ENCODE data around the gene LRRC32.

LRRC32 gene

DNA sequence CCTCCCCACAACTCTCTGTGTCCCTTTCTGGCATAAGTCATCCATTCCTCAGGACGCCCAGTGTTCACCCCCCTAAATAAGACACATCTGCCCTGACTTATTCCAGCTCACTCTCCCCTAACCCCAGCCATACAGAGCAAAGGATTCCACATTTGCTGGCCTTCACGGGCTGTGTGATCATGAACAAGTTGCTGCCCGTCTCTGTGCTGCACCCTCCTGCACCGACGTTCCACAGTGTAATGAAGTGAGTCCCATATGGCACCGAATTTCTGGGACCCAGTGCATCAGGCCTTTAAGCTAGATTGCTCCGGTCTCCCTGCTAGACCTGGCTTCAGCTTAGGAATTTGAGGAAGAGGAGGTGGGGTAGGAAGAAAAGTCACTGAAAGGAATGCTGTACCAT, 22.4 kb upstream of the LRRC32 start:
- DNase-seq (ENCODE audit: low read depth) = no peak
- no peak overlapping the region for H3K4me3 ChIP-seq (ENCODE audit: low read length)
- TF ChIP-seq, protein P1, sequence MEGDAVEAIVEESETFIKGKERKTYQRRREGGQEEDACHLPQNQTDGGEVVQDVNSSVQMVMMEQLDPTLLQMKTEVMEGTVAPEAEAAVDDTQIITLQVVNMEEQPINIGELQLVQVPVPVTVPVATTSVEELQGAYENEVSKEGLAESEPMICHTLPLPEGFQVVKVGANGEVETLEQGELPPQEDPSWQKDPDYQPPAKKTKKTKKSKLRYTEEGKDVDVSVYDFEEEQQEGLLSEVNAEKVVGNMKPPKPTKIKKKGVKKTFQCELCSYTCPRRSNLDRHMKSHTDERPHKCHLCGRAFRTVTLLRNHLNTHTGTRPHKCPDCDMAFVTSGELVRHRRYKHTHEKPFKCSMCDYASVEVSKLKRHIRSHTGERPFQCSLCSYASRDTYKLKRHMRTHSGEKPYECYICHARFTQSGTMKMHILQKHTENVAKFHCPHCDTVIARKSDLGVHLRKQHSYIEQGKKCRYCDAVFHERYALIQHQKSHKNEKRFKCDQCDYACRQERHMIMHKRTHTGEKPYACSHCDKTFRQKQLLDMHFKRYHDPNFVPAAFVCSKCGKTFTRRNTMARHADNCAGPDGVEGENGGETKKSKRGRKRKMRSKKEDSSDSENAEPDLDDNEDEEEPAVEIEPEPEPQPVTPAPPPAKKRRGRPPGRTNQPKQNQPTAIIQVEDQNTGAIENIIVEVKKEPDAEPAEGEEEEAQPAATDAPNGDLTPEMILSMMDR (conservative IDR thresholded peaks at IDR 0.05; ENCODE audit: low read depth, low read length) = no peak

DNA sequence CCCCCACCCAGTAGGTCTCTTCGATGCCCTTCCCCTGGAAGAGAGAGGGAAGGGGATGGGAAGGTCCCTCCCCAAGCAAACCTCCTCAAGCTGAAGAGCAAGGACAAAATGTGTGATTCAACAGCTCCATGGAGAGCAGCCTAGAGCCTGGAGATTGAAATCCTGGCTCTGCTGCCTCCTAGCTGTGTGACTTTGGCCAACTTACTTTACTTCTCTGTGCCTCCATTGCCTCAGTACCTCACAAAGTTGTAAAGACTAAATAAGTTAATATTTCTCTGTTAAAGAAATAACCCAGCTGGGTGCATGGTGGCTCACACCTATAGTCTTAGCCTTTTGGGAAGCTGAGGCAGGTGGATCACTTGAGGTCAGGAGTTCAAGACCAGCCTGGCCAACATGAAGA, 21.1 kb upstream of the LRRC32 start:
- H3K4me3 ChIP-seq (ENCODE audit: low read length) = no peak overlapping the region
- no peak for DNase-seq (ENCODE audit: low read depth)
- TF ChIP-seq, protein P1 (conservative IDR thresholded peaks at IDR 0.05; ENCODE audit: low read depth, low read length) = no peak

GRCh38 chr11:76690736-76691135, 20.2 kb upstream of the LRRC32 start:
- no peak overlapping the region for H3K4me3 ChIP-seq (ENCODE audit: low read length)

DNA sequence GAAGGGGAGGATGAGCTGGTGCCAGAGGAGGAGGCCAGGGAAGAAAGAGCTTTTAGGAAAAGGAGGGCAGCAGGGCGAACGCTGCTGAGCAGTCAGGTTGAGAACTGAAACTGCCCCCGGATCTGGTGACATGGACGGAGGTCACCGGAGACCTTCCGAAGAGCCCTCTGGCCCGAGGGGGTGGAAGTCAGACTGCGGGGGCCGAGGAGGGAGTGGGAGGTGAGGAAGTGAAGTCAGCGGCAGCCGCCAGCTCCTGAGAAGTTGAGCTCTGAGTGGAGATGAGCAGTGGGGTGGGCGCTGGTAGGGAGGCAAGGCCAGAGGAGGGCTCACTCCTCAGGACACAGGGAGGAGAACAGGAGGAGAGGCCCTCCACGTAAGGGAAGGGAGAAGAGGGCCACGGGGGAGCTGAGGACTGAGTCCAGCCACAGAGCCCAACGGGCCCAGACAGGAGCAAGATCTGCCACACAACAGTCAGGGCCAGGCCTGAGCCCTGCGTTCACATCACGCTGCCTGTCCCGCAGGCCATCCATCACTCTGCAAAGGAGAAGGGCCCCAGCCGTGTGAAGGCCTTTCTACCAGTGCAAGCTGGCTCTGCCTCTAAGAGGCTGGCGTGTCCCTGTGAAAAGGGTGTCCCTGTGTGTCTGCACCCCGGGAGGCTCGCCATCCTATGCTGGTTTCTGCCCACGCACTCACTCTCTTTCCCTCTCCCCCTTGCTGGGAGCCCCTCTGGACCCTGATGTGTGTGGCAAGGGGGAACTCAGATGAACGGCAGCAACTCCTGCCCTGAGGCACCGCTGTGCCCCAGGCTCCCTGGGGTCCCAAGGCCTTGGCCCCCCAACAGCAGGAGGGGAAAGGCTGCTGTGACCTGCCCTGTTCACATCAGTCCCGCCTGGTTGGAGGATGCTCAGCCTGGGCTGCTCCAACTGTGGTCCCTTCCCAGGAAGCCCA, 19.0 kb upstream of the LRRC32 start:
- TF ChIP-seq, protein P1 (conservative IDR thresholded peaks at IDR 0.05; ENCODE audit: low read depth, low read length) = no peak
- DNase-seq (ENCODE audit: low read depth) = no peak
- no peak overlapping the region for H3K4me3 ChIP-seq (ENCODE audit: low read length)

More at GRCh38 chr11:76690736-76691135, 20.2 kb upstream of the LRRC32 start:
- DNase-seq (ENCODE audit: low read depth) = no peak
- TF ChIP-seq, protein P1 (conservative IDR thresholded peaks at IDR 0.05; ENCODE audit: low read depth, low read length) = no peak

GRCh38 chr11:76688146-76688545, 17.6 kb upstream of the LRRC32 start:
- no peak overlapping the region for H3K4me3 ChIP-seq (ENCODE audit: low read length)
- TF ChIP-seq, protein P1 (conservative IDR thresholded peaks at IDR 0.05; ENCODE audit: low read depth, low read length) = no peak
- DNase-seq (ENCODE audit: low read depth) = no peak

DNA sequence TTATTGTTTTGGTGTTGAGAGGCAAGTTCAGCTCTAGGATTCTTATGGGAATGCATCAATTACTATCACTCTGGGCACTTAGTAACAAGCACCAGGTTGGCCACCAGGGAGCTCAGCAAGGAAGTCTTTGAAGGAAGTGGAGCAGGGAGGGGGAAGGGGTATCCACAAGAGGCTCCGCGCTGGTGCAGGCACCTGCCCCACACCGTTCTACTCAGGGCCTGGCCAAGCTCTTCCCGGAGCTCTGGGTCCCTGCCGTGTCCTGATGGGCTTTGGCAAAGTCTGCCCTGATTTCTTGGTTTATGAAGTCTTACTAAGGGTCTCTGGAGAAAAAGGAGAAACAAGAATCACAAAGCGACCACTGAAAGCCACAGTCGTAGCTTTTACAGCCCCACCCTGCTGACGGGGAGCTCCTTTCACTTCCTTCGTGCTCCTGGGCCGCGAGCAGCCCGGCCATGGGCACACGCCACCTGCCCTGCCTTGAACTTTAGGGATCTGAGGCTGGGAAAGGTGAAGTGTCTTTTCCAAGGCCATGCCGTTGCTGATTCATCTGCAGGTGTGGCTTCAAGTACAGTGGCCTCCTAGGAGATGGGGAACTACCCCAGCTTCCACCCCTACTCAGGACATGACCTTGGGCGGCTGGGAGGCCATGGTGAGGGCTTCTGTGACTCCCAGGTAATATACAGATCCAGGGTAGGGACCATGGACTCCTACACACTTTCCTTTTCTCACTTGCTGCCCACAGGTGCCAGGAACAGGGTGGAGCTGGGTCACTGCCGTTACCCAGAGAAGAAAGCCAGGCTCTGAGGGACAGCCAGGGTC, 15.9 kb upstream of the LRRC32 start:
- H3K4me3 ChIP-seq (ENCODE audit: low read length) = no peak overlapping the region
- no peak for DNase-seq (ENCODE audit: low read depth)

More for the DNA sequence above, 15.9 kb upstream of the LRRC32 start:
- TF ChIP-seq, protein P1 (conservative IDR thresholded peaks at IDR 0.05; ENCODE audit: low read depth, low read length) = no peak
